K562 (cell line): ENCODE results near the gene OCRL. TPM values are rescaled to one million over a fixed set of nuclear protein-coding genes. Genes with fewer than 3 reads are reported as not detected.

Experiments used
- HEY1 ChIP-seq: fragments of 250-450 bp; sonication (Bioruptor Pico); IDR thresholded peaks from 2 replicates; pipeline ENCODE4 v1.5.0; 2020; ENCODE audit warnings: mild to moderate bottlenecking, moderate library complexity, borderline replicate concordance
- HMGN3 ChIP-seq: IDR thresholded peaks from 2 replicates; pipeline ENCODE4 v1.6.1; 2011; ENCODE audit warnings: borderline replicate concordance, low read depth, mild to moderate bottlenecking, mixed read lengths, low read length; ENCODE audit not compliant: insufficient read length; ENCODE audit errors: extremely low read depth
- MAFF ChIP-seq: IDR thresholded peaks from 2 replicates; pipeline ENCODE4 v1.6.1; 2012; ENCODE audit warnings: low read length, improper control_type of control experiment
- MTA2 ChIP-seq: fragments of 450-650 bp; IDR thresholded peaks from 2 replicates; pipeline ENCODE4 v1.6.1; 2016; ENCODE audit warnings: low read depth
- NCOR1 ChIP-seq: fragments of 450-650 bp; IDR thresholded peaks from 2 replicates; pipeline ENCODE4 v1.6.1; 2016; ENCODE audit warnings: mild to moderate bottlenecking, moderate library complexity
- NFYB ChIP-seq: IDR thresholded peaks from 2 replicates; pipeline ENCODE4 v1.6.1; 2011; ENCODE audit warnings: mild to moderate bottlenecking, moderate library complexity; ENCODE audit not compliant: insufficient read length; ENCODE audit errors: extremely low read depth
- RBM39 ChIP-seq: fragments of 200-400 bp; formaldehyde crosslinking; optimal IDR thresholded peaks from 2 replicates; pipeline ENCODE3; 2018; ENCODE audit warnings: low read depth, low read length
- SIN3A ChIP-seq, 2 experiments: fragments of 150-350 bp in 1 of 2; IDR thresholded peaks; 2 replicates each; pipeline ENCODE4 v1.6.1; 2011 to 2016; ENCODE audit warnings: borderline replicate concordance in 2 of 2, low read depth in 2 of 2, low read length in 2 of 2, mild to moderate bottlenecking in 2 of 2, moderate library complexity in 2 of 2; ENCODE audit not compliant: control insufficient read depth in 1 of 2
- TCFL5 ChIP-seq: fragments of 250-450 bp; sonication (Bioruptor Pico); conservative IDR thresholded peaks from 2 replicates; pipeline ENCODE4 v1.6.1; 2021; ENCODE audit warnings: mild to moderate bottlenecking, moderate library complexity, matching md5 sums
- TFAM ChIP-seq: fragments of 250-450 bp; sonication (Bioruptor Pico); conservative IDR thresholded peaks from 2 replicates; pipeline ENCODE4 v1.5.0; 2021; ENCODE audit warnings: mild to moderate bottlenecking, moderate library complexity
- ZBED1 ChIP-seq: IDR thresholded peaks from 2 replicates; pipeline ENCODE4 v1.6.1; 2014
- polyA plus RNA-seq, 8 experiments: library from polyadenylated mRNA; depleted of rRNA in 4 of 8; stranded (reverse) in 5 of 8; unstranded in 3 of 8; fragments of >200 nt; fragmentation: Nextera tagmentation in 2 of 8; fragmentation: Illumina TruSeq in 1 of 8; extraction: Ambion mirVana in 2 of 8; extraction: Trizol in 1 of 8; gene quantifications; 2 replicates each; pipeline versions ENCODE4 v1.2.1 to v1.2.3, GENCODE V29; 2011 to 2014; ENCODE audit warnings: inconsistent platforms in 1 of 8, missing spikeins in 1 of 8
- total RNA-seq, 7 experiments: library from RNA; depleted of rRNA in 6 of 7; stranded (reverse); fragments of >200 nt in 6 of 7; fragmentation: Illumina TruSeq in 2 of 7; extraction: Trizol in 2 of 7; gene quantifications; 2 replicates each; pipeline versions ENCODE4 v1.2.1 to v1.2.3, GENCODE V29; 2011 to 2021; ENCODE audit warnings: low replicate concordance in 1 of 7
- TF ChIP-seq, protein P1 (sequence below): fragments of 200-800 bp; sonication (Bioruptor generic); IDR thresholded peaks from 2 replicates; pipeline ENCODE4 v1.6.1; 2017; ENCODE audit warnings: missing genetic modification characterization, missing compliant biosample characterization
- TF ChIP-seq, protein P2 (sequence below): fragments of 450-650 bp; IDR thresholded peaks from 2 replicates; pipeline ENCODE4 v1.6.1; 2016; ENCODE audit warnings: low read depth

The OCRL gene
- total and polyA plus RNA-seq, 9 of the 15 experiments (the other 6 are each of a cell fraction or from before 2014, with no cell fraction given) = 2.2 to 23.4 (median 11.9) TPM

DNA sequence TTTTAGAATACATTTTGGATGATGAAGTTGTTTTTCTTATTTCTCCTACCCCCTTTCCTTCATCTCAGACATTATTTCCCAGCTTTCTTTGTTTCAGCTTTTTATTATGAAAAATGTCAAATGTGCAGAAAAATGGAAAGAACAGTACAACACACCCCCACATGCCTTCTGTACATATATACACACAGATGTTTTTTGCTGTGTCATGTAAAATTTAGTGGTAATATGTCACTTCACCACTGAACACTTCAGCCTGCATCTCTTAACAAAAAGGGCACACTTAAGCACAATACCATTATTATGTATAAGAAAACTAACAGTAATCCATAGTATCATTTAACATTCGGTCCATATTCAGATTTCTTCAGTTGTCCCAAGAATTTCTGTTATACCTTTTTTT, 37.8 kb downstream of the OCRL start (continued):
- TF ChIP-seq NCOR1 (no peak), MAFF (peak; percentile 96), NFYB (no peak), HMGN3 (no peak), SIN3A (IDR thresholded peaks at IDR 0.05; ENCODE audit: borderline replicate concordance in 2 of 2, control insufficient read depth in 1 of 2, low read depth in 2 of 2, low read length in 2 of 2) (no peak), HEY1 (CRISPR knock-in tag) (no peak), RBM39 (no peak), MTA2 (no peak), TFAM (CRISPR knock-in tag) (no peak), TCFL5 (CRISPR knock-in tag) (no peak), ZBED1 (no peak)
- TF ChIP-seq, protein P1, sequence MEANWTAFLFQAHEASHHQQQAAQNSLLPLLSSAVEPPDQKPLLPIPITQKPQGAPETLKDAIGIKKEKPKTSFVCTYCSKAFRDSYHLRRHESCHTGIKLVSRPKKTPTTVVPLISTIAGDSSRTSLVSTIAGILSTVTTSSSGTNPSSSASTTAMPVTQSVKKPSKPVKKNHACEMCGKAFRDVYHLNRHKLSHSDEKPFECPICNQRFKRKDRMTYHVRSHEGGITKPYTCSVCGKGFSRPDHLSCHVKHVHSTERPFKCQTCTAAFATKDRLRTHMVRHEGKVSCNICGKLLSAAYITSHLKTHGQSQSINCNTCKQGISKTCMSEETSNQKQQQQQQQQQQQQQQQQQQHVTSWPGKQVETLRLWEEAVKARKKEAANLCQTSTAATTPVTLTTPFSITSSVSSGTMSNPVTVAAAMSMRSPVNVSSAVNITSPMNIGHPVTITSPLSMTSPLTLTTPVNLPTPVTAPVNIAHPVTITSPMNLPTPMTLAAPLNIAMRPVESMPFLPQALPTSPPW (CRISPR knock-in tag) = no peak
- TF ChIP-seq, protein P2, sequence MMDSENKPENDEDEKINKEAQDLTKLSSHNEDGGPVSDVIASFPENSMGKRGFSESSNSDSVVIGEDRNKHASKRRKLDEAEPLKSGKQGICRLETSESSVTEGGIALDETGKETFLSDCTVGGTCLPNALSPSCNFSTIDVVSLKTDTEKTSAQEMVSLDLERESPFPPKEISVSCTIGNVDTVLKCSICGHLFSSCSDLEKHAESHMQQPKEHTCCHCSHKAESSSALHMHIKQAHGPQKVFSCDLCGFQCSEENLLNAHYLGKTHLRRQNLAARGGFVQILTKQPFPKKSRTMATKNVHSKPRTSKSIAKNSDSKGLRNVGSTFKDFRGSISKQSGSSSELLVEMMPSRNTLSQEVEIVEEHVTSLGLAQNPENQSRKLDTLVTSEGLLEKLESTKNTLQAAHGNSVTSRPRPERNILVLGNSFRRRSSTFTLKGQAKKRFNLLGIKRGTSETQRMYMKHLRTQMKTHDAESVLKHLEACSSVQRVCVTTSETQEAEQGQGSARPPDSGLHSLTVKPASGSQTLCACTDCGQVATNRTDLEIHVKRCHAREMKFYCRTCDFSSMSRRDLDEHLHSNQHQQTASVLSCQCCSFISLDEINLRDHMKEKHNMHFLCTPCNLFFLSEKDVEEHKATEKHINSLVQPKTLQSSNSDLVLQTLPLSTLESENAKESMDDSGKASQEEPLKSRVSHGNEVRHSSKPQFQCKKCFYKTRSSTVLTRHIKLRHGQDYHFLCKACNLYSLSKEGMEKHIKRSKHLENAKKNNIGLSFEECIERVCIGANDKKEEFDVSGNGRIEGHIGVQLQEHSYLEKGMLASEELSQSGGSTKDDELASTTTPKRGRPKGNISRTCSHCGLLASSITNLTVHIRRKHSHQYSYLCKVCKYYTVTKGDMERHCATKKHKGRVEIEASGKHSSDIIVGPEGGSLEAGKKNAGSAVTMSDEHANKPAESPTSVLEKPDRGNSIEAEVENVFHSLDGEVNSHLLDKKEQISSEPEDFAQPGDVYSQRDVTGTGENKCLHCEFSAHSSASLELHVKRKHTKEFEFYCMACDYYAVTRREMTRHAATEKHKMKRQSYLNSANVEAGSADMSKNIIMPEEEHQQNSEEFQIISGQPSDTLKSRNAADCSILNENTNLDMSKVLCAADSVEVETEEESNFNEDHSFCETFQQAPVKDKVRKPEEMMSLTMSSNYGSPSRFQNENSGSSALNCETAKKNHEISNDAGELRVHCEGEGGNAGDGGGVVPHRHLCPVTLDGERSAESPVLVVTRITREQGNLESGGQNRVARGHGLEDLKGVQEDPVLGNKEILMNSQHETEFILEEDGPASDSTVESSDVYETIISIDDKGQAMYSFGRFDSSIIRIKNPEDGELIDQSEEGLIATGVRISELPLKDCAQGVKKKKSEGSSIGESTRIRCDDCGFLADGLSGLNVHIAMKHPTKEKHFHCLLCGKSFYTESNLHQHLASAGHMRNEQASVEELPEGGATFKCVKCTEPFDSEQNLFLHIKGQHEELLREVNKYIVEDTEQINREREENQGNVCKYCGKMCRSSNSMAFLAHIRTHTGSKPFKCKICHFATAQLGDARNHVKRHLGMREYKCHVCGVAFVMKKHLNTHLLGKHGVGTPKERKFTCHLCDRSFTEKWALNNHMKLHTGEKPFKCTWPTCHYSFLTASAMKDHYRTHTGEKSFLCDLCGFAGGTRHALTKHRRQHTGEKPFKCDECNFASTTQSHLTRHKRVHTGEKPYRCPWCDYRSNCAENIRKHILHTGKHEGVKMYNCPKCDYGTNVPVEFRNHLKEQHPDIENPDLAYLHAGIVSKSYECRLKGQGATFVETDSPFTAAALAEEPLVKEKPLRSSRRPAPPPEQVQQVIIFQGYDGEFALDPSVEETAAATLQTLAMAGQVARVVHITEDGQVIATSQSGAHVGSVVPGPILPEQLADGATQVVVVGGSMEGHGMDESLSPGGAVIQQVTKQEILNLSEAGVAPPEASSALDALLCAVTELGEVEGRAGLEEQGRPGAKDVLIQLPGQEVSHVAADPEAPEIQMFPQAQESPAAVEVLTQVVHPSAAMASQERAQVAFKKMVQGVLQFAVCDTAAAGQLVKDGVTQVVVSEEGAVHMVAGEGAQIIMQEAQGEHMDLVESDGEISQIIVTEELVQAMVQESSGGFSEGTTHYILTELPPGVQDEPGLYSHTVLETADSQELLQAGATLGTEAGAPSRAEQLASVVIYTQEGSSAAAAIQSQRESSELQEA = no peak
